Measurements from ENCODE around the gene RAB12. TPM values are rescaled to one million over a fixed set of nuclear protein-coding genes. Genes with fewer than 3 reads are reported as not detected.
A peak's percentile ranks its signal among the peaks of the same experiment; 100 is the strongest.

RAB12 gene
- total and polyA plus RNA-seq, 2 donors (not counting 1 experiment from before 2014, with no cell fraction given), result 33.9 to 60.4 TPM

DNA sequence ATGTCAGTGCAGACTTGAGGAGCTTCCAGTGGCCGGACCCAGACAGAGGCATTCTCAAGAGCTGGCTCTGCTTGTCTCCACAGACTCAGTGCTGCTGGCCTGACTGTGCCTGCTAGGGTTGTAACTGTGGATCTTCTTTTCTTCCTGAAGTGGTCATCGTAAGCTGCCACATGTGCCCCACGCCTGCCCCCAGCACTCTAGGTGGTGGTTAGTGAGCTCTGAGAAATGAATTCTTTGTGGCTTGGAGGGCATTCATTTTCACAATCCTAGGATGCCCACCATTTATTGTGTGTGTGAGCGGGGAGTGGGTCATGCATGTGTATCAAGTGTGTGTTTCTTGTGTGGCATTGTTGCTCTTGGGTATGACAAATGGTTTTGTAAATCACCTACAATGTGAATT, 23.1 kb downstream of the RAB12 start:
- H3K27ac ChIP-seq (ENCODE audit: insufficient read depth, low read length), result no peak overlapping the region
- no peaks in the 10 kb centered on the region for H3K27me3 ChIP-seq (ENCODE audit: control insufficient read depth, insufficient read depth, low read length)
- H3K9me3 ChIP-seq (ENCODE audit: control insufficient read depth, insufficient read depth, low read depth, low read length), result no peaks in the 10 kb centered on the region
- H3K4me3 ChIP-seq (replicated peaks in 1 of 4; ENCODE audit: control extremely low read depth in 1 of 4, insufficient read depth in 1 of 4, low read depth in 3 of 4, low read length in 4 of 4), result no peak overlapping the region
- peaks cover 7% of the 10 kb centered on the region for H3K79me2 ChIP-seq (ENCODE audit: control insufficient read depth, insufficient read depth, low read length)
- TF ChIP-seq EZH2 (IDR thresholded peaks at IDR 0.05; ENCODE audit: low read length, missing control alignments), result no peak
- TF ChIP-seq, protein P1, sequence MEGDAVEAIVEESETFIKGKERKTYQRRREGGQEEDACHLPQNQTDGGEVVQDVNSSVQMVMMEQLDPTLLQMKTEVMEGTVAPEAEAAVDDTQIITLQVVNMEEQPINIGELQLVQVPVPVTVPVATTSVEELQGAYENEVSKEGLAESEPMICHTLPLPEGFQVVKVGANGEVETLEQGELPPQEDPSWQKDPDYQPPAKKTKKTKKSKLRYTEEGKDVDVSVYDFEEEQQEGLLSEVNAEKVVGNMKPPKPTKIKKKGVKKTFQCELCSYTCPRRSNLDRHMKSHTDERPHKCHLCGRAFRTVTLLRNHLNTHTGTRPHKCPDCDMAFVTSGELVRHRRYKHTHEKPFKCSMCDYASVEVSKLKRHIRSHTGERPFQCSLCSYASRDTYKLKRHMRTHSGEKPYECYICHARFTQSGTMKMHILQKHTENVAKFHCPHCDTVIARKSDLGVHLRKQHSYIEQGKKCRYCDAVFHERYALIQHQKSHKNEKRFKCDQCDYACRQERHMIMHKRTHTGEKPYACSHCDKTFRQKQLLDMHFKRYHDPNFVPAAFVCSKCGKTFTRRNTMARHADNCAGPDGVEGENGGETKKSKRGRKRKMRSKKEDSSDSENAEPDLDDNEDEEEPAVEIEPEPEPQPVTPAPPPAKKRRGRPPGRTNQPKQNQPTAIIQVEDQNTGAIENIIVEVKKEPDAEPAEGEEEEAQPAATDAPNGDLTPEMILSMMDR (conservative IDR thresholded peaks at IDR 0.05 in 1 of 2, IDR thresholded peaks at IDR 0.05 in 1 of 2; ENCODE audit: low read depth in 1 of 2, low read length in 2 of 2), result no peak
- no peaks in the 10 kb centered on the region for H3K4me1 ChIP-seq (ENCODE audit: control insufficient read depth, extremely low read depth, insufficient read depth, low read length)
- H3K4me2 ChIP-seq (ENCODE audit: extremely low read depth, insufficient read depth, low read length), result no peak overlapping the region
- H3K9ac ChIP-seq (ENCODE audit: insufficient read depth, low read length), result no peak overlapping the region
- DNase-seq (ENCODE audit: low read depth in 2 of 2), result no peak
- H4K20me1 ChIP-seq (ENCODE audit: control insufficient read depth, extremely low read depth, insufficient read depth, low read length), result no peaks in the 10 kb centered on the region
- no peak overlapping the region for H2AFZ ChIP-seq (ENCODE audit: low read length)
- H3K36me3 ChIP-seq (ENCODE audit: control insufficient read depth, insufficient read depth, low read length), result peaks cover 12% of the 10 kb centered on the region

DNA sequence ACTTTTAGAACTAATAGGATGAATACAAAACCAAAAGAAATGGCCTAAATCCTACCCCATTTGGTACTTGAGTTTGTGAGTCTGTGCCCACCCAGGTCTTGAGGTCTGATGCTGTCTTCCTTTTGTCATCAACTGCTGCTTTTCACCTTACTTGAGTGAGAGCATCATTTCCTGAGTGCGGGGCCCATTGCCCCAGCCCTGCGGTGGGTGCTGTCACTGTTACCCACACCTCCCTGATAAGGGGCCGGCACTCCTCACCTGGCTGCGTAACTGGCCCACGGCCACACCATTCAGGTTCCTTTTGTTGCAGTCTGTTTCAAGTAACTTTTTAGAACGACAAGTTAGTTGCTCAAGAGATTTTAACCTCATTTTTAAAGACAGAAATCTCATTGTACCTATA, 25.3 kb downstream of the RAB12 start:
- H3K4me1 ChIP-seq (ENCODE audit: control insufficient read depth, extremely low read depth, insufficient read depth, low read length), result no peaks in the 10 kb centered on the region
- no peak overlapping the region for H3K27ac ChIP-seq (ENCODE audit: insufficient read depth, low read length)
- no peak overlapping the region for H2AFZ ChIP-seq (ENCODE audit: low read length)
- no peak overlapping the region for H3K4me2 ChIP-seq (ENCODE audit: extremely low read depth, insufficient read depth, low read length)
- no peak overlapping the region for H3K9ac ChIP-seq (ENCODE audit: insufficient read depth, low read length)
- TF ChIP-seq EZH2 (IDR thresholded peaks at IDR 0.05; ENCODE audit: low read length, missing control alignments), result no peak
- TF ChIP-seq, protein P1 (conservative IDR thresholded peaks at IDR 0.05 in 1 of 2, IDR thresholded peaks at IDR 0.05 in 1 of 2; ENCODE audit: low read depth in 1 of 2, low read length in 2 of 2), result no peak
- no peaks in the 10 kb centered on the region for H3K9me3 ChIP-seq (ENCODE audit: control insufficient read depth, insufficient read depth, low read depth, low read length)
- H4K20me1 ChIP-seq (ENCODE audit: control insufficient read depth, extremely low read depth, insufficient read depth, low read length), result no peaks in the 10 kb centered on the region
- no peaks in the 10 kb centered on the region for H3K27me3 ChIP-seq (ENCODE audit: control insufficient read depth, insufficient read depth, low read length)
- no peak for DNase-seq (ENCODE audit: low read depth in 2 of 2)
- no peak overlapping the region for H3K4me3 ChIP-seq (replicated peaks in 1 of 4; ENCODE audit: control extremely low read depth in 1 of 4, insufficient read depth in 1 of 4, low read depth in 3 of 4, low read length in 4 of 4)
- peaks cover 6% of the 10 kb centered on the region for H3K79me2 ChIP-seq (ENCODE audit: control insufficient read depth, insufficient read depth, low read length)
- H3K36me3 ChIP-seq (ENCODE audit: control insufficient read depth, insufficient read depth, low read length), result peaks cover 17% of the 10 kb centered on the region

DNA sequence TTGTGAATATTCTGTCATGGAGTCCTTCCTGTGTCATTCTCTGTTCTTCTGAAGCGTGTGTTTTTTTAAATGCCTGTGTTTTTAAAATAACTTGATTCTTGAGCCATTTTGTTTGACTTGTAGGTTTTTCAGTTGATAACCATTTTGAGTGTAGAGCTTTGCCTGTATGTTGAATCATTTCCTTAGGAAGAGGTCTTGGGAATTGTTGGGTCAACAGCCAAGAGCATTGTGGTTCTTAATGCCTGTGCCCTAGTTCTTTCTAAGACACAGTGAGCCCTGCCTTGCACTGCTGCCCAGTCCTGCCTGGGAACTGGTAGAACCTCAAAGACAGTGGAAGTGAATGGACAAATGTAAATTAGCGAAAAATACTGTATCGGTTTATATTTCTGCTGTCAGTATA, 25.9 kb downstream of the RAB12 start:
- Histone ChIP-seq H3K27me3 (ENCODE audit: control insufficient read depth, insufficient read depth, low read length) (no peaks in the 10 kb centered on the region), H3K27ac (ENCODE audit: insufficient read depth, low read length) (no peak overlapping the region), H3K4me2 (ENCODE audit: extremely low read depth, insufficient read depth, low read length) (no peak overlapping the region), H3K4me1 (ENCODE audit: control insufficient read depth, extremely low read depth, insufficient read depth, low read length) (no peaks in the 10 kb centered on the region), H3K36me3 (ENCODE audit: control insufficient read depth, insufficient read depth, low read length) (peaks cover 17% of the 10 kb centered on the region), H4K20me1 (ENCODE audit: control insufficient read depth, extremely low read depth, insufficient read depth, low read length) (no peaks in the 10 kb centered on the region), H3K9me3 (ENCODE audit: control insufficient read depth, insufficient read depth, low read depth, low read length) (no peaks in the 10 kb centered on the region), H2AFZ (ENCODE audit: low read length) (no peak overlapping the region), H3K9ac (ENCODE audit: insufficient read depth, low read length) (no peak overlapping the region), H3K79me2 (ENCODE audit: control insufficient read depth, insufficient read depth, low read length) (peaks cover 3% of the 10 kb centered on the region), H3K4me3 (replicated peaks in 1 of 4; ENCODE audit: control extremely low read depth in 1 of 4, insufficient read depth in 1 of 4, low read depth in 3 of 4, low read length in 4 of 4) (no peak overlapping the region)
- TF ChIP-seq EZH2 (IDR thresholded peaks at IDR 0.05; ENCODE audit: low read length, missing control alignments), result no peak
- TF ChIP-seq, protein P1 (conservative IDR thresholded peaks at IDR 0.05 in 1 of 2, IDR thresholded peaks at IDR 0.05 in 1 of 2; ENCODE audit: low read depth in 1 of 2, low read length in 2 of 2), result no peak
- peak in 1 of 2 donors; percentile 51 for DNase-seq (ENCODE audit: low read depth in 2 of 2)

Measured in fibroblast of lung (primary cell).